ENCODE data around the gene FBXL15. TPM values are rescaled to one million over a fixed set of nuclear protein-coding genes. Genes with fewer than 3 reads are reported as not detected.
"Not testable (repeated sequence)": the region's sequence is repeated elsewhere in the genome, so short reads cannot be mapped to it uniquely, and the experiment has no call there.

Gene FBXL15
- total and polyA plus RNA-seq, 4 donors: 9.4 to 40.4 (median 18.6) TPM

DNA sequence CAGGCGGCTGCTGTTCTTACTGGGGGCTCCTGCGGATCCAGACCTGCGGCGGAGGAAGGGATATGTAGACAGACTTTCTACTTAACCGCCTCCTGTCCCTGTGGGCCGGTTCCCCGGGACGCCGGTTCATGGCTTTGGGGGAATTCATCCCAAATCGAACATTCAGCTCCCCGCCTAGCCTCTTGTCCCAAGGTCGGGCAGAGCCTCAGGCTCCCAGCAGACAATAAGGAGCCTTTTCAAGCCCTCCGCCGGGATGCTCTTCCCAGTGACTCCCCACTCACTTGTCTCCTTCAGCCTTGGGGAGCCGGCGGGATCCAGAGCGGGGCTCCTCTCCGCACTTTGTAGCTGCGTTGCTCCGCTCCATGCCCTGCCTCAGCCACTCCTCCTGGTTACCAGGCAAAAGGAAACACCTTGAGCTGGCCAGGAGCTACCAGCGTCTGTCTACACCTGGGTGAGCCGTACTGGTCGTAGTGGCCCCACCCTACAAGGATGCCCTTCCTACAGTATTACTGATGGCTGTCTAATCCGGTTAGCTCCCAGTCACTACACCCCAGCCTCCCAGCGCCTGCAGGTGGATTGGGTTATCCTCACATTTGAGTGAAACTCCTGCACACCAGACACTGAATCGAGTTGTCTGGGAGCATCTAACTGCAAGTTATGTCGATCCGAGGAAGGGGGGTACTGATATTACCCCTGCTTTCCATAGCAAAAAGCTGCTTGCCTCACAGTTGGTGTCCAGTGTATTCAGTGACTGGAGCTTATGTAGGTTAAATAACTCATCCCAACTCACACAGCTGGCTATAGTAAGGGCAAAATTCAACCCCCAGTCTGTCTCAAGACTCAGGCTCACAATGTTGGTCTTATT lies 30.7 kb downstream of the FBXL15 start, which contains the start of gene C10orf95:
C10orf95 (minus strand) TSS at position 439 of the 865 bp plus-strand sequence. CDS start 450 bp downstream, outside the sequence.
- H3K36me3 ChIP-seq (ENCODE audit: control insufficient read depth in 4 of 4, insufficient read depth in 4 of 4, low read length in 4 of 4): peaks cover 0 to 2% (median 0%) of the 10 kb centered on the region in 4 donors
- H3K9me3 ChIP-seq (ENCODE audit: control insufficient read depth in 4 of 4, insufficient read depth in 3 of 4, low read length in 3 of 4): no peaks in the 10 kb centered on the region
- 29% methylated on average over 28 of the region's 28 CpGs for WGBS, 2 donors
- TF ChIP-seq, protein P1, sequence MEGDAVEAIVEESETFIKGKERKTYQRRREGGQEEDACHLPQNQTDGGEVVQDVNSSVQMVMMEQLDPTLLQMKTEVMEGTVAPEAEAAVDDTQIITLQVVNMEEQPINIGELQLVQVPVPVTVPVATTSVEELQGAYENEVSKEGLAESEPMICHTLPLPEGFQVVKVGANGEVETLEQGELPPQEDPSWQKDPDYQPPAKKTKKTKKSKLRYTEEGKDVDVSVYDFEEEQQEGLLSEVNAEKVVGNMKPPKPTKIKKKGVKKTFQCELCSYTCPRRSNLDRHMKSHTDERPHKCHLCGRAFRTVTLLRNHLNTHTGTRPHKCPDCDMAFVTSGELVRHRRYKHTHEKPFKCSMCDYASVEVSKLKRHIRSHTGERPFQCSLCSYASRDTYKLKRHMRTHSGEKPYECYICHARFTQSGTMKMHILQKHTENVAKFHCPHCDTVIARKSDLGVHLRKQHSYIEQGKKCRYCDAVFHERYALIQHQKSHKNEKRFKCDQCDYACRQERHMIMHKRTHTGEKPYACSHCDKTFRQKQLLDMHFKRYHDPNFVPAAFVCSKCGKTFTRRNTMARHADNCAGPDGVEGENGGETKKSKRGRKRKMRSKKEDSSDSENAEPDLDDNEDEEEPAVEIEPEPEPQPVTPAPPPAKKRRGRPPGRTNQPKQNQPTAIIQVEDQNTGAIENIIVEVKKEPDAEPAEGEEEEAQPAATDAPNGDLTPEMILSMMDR (IDR thresholded peaks at IDR 0.05; ENCODE audit: control extremely low read depth, extremely low read depth): no peak
- peaks cover 0 to 11% (median 2%) of the 10 kb centered on the region in 5 donors for H3K4me1 ChIP-seq (ENCODE audit: control insufficient read depth in 5 of 5, insufficient read depth in 5 of 5, low read length in 5 of 5)
- H3K27ac ChIP-seq (ENCODE audit: low read depth in 1 of 2, low read length in 1 of 2): peak within 1 kb of the TSS; percentile 63 to 95
- no peaks in the 10 kb centered on the region for H3K27me3 ChIP-seq (ENCODE audit: control insufficient read depth in 3 of 3, insufficient read depth in 3 of 3, low read length in 2 of 3)
- DNase-seq (no peak), ATAC-seq (ENCODE audit: insufficient read depth, low FRiP score) (no peak)
- H3K9ac ChIP-seq (ENCODE audit: insufficient read depth in 1 of 2, low read length in 2 of 2): peak within 1 kb of the TSS; percentile 33 to 38
- H3K4me3 ChIP-seq: peak within 1 kb of the TSS; percentile 90

- no peaks in the 10 kb centered on the region for H3K27me3 ChIP-seq (ENCODE audit: control insufficient read depth in 3 of 3, insufficient read depth in 3 of 3, low read length in 2 of 3)
- peaks cover 0 to 2% (median 0%) of the 10 kb centered on the region in 4 donors for H3K36me3 ChIP-seq (ENCODE audit: control insufficient read depth in 4 of 4, insufficient read depth in 4 of 4, low read length in 4 of 4)
- TF ChIP-seq, protein P1 (IDR thresholded peaks at IDR 0.05; ENCODE audit: control extremely low read depth, extremely low read depth): no peak
- ATAC-seq (ENCODE audit: insufficient read depth, low FRiP score) (no peak), DNase-seq (no peak)
- H3K4me3 ChIP-seq: no peak overlapping the region
- no peaks in the 10 kb centered on the region for H3K9me3 ChIP-seq (ENCODE audit: control insufficient read depth in 4 of 4, insufficient read depth in 3 of 4, low read length in 3 of 4)
- no peak overlapping the region for H3K9ac ChIP-seq (ENCODE audit: insufficient read depth in 1 of 2, low read length in 2 of 2)
- whole genome bisulfite sequencing, 2 donors: 32% methylated on average over 3 of the region's 3 CpGs
- H3K4me1 ChIP-seq (ENCODE audit: control insufficient read depth in 5 of 5, insufficient read depth in 5 of 5, low read length in 5 of 5): peaks cover 0 to 11% (median 2%) of the 10 kb centered on the region in 5 donors
- peak overlapping the region in 1 of 2 donors; percentile 64 for H3K27ac ChIP-seq (ENCODE audit: low read depth in 1 of 2, low read length in 1 of 2)
These were observed 32.2 kb downstream of the FBXL15 start for GRCh38 chr10:102452672-102453340.

- H3K4me3 ChIP-seq: no peak overlapping the region
- H3K9me3 ChIP-seq (ENCODE audit: control insufficient read depth in 4 of 4, insufficient read depth in 3 of 4, low read length in 3 of 4): no peaks in the 10 kb centered on the region
- 58 to 70% methylated on average over 5 of the region's 5 CpGs for WGBS, 2 donors
- peaks cover 0 to 11% (median 2%) of the 10 kb centered on the region in 5 donors for H3K4me1 ChIP-seq (ENCODE audit: control insufficient read depth in 5 of 5, insufficient read depth in 5 of 5, low read length in 5 of 5)
- no peak overlapping the region for H3K9ac ChIP-seq (ENCODE audit: insufficient read depth in 1 of 2, low read length in 2 of 2)
- peaks cover 0 to 2% (median 0%) of the 10 kb centered on the region in 4 donors for H3K36me3 ChIP-seq (ENCODE audit: control insufficient read depth in 4 of 4, insufficient read depth in 4 of 4, low read length in 4 of 4)
- H3K27ac ChIP-seq (ENCODE audit: low read depth in 1 of 2, low read length in 1 of 2): peak overlapping the region in 1 of 2 donors; percentile 64
- DNase-seq (no peak), ATAC-seq (ENCODE audit: insufficient read depth, low FRiP score) (no peak)
- TF ChIP-seq, protein P1 (IDR thresholded peaks at IDR 0.05; ENCODE audit: control extremely low read depth, extremely low read depth): no peak
- H3K27me3 ChIP-seq (ENCODE audit: control insufficient read depth in 3 of 3, insufficient read depth in 3 of 3, low read length in 2 of 3): no peaks in the 10 kb centered on the region
These were observed 32.9 kb downstream of the FBXL15 start for GRCh38 chr10:102453502-102453901.

- H3K27me3 ChIP-seq (ENCODE audit: control insufficient read depth in 3 of 3, insufficient read depth in 3 of 3, low read length in 2 of 3); H3K9ac ChIP-seq (ENCODE audit: insufficient read depth in 1 of 2, low read length in 2 of 2); H3K4me1 ChIP-seq (ENCODE audit: control insufficient read depth in 5 of 5, insufficient read depth in 5 of 5, low read length in 5 of 5); H3K36me3 ChIP-seq (ENCODE audit: control insufficient read depth in 4 of 4, insufficient read depth in 4 of 4, low read length in 4 of 4); ATAC-seq (ENCODE audit: insufficient read depth, low FRiP score); H3K4me3 ChIP-seq; DNase-seq; H3K9me3 ChIP-seq (ENCODE audit: control insufficient read depth in 4 of 4, insufficient read depth in 3 of 4, low read length in 3 of 4): not testable (repeated sequence)
- WGBS, 2 donors: 49 to 53% methylated on average over 13 of the region's 13 CpGs
- H3K27ac ChIP-seq (ENCODE audit: low read depth in 1 of 2, low read length in 1 of 2): peak overlapping the region in 1 of 2 donors; percentile 87
These were observed 34.2 kb downstream of the FBXL15 start for GRCh38 chr10:102454662-102455487.
